ENCODE results near the gene NTHL1.
"Not testable (repeated sequence)": the region's sequence is repeated elsewhere in the genome, so short reads cannot be mapped to it uniquely, and the experiment has no call there.

Gene NTHL1

DNA sequence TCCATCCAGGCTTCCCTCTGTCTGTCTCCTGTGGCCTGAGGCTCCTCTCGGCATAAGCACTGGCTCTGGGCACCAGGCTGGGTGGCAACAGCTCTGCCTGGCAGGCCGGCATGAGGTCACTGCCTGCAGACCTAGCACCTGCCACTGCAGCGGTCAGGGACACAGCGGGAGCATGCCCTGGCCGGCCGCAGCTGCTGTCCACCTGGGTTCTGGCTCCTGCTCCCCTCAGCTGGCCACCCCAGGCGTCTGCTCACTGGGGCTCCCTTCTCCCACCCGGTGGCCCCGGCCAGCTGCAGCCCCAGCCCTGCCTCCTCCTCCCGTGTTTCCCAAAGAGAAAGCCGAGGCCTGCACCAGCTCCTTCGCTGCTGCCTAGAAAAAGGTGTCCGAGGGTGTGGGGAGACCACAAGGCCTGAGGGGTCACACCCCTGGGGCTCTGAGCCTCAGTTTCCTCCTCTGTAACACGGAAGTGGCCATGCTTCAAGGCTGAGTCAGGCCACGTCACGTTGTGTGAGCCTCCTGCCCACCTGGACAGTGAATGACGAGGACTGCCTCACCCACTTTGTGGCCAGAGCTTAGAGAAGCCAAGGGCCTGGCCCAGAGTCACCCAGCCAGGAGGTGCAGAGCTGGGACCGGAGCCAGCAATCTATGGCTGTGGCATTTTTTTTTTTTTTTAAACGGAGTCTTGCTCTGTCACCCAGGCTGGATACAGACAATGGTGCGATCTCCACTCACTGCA, 6.7 kb downstream of the NTHL1 start:
- DNase-seq (ENCODE audit: low spot score) = no peak

DNA sequence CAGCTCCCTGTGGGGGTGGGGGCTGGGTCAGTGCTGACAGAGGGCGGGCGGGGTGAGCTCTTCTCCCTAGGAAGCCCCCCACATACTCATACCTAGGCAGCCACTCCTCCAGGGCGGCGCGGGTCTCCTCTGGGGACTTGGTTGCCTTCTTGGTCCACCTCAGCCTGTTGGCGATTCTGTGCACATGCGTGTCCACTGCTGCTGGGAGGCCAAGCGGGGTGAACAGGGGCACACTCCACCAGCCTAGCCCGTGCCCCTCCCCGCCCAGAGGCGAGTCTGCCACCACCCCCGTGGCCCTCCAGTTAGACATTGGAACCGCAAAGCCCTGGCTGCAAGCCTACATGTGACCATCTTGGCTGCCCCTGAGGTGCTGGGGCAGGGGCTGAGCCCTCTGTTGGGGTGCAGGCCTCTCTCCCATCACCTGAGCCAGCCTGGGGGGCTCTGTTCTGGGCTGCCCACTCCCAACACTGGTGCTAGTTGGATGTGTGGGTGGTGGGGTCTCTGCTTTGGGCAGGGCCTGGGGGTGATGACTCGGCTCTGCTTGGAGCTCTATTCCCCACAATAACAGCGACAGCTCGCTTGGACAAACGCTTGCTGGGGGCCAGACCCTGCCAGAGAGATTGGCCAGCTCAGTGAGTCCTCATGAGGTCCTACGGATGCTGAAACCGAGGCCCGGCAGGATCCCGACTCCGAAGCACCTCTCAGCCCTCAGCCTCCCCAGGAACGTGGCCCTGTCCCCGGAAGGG, 7.4 kb downstream of the NTHL1 start:
- no peak for DNase-seq (ENCODE audit: low spot score)

DNA sequence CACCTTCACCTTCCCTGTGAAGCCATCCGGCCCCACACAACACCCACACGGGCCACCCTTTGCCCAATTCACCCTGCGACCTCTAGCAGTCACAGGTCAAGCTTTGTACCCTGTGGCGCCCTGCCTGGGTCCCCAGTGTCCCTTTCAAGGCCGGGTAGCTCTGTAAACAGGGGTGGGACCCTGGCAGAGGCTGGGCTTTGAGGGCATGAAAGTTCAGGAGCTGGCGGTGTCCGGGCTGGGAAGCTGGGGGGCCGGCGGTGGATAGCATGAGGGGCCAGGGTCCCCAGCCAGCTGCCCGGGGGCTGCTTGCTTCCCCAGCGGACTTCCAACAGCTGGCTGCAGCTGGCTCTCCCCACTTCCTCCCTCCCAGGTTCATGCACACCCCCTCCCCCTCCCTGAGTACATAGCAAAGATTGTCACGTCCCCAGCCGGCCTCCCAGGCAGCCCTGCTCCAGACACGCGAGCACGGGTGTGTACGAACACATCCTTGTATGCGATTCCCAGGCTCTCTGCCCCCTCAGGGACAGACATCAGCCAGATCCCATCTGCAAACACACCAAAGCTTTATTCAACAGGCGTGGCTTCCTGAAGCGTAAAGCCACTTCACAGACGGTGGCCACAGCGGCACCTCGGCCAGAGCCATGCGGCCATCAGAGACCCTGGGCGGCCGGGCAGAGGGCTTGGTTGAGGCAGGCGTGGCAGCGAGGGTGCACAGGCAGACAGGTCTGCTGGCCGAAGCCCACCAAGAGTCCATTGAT, 8.2 kb downstream of the NTHL1 start:
- no peak for DNase-seq (ENCODE audit: low spot score)

DNA sequence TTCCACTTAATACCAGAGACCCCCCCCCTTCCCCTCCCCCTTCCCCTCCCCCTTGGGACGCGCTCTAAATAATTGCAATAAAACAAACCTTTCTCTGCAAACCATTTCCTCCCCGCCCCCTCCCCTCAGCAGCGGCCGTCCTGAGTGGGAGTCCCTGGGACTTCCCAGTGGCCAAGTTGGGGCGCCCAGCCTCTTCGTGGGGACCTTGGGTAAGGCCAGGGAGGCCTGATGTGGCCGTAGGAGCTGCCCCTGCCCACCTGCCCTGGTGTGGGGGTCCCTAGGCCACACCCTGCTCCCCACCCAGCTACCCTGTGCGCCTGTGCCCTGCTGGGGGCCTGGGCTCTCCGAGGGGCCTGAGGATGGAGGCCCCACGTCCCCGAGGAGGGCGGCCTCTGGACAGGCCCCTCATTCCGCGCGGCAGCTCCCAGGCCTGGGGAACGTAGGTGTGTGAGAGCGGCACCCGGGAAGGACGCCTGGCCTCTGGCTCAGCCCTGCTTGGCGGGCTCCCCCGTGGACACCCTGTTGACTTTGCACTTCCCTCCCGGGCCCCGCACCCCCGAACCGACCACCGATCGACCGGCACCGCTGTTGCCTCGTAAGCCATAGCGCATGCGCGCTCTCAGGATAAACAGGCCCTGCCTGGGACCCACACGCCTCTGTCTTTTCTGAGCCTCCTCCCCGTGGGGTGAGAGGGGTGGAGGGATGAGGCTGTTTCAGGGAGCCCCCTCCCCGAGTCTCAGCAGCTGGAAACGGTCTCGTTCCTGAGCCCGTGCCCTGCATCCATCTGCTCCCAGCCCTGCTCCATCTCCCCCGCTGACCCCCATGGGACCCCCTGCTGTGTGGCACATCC, 9.0 kb downstream of the NTHL1 start:
- no peak for DNase-seq (ENCODE audit: low spot score)

- no peak for DNase-seq (ENCODE audit: low spot score)
Observed at GRCh38 chr16:2037647-2038381, 9.8 kb downstream of the NTHL1 start.

DNA sequence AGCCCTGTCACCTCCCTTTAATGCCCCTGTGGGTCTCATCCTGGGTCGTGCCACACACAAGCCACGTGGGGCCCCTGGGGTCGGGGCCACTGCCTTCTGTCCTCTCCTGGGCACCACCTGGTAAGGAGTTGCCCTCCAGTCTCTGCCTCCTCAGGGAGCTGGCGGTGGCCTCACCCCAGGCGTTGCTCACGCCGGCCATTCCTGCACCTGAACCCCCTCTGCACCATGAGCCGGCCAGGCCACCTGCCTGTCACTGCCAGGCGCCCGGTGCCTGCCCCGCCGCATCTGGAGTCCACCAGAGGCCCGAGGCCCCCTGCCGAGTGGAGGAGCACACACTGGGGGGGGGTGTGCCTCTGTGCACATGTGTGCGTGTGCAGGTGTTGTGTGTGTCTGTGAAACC, 10.5 kb downstream of the NTHL1 start:
- no peak for DNase-seq (ENCODE audit: low spot score)

DNA sequence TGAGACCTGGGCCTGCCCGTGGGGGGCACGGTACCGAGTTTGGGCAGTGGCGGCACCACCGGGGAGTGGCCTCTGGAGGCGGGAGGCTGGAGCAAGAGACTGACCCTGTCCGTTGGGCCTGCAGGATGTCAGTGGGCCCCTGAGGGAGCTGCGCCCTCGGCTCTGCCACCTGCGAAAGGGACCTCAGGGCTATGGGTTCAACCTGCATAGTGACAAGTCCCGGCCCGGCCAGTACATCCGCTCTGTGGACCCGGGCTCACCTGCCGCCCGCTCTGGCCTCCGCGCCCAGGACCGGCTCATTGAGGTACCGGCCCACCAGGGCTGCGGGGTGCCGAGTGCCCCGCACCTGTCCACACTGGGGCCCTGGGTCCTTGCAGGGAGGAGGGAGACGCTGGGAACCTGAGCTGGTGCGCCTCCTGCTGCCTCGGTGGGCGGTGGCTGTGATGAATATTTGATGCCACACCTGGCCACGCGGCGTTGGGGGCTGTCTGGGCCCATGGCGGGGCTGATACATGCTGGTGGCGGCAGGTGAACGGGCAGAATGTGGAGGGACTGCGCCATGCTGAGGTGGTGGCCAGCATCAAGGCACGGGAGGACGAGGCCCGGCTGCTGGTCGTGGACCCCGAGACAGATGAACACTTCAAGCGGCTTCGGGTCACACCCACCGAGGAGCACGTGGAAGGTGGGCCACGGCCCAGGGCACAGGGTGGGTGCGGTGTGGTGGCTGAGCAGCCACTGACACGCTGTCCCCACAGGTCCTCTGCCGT, 11.3 kb downstream of the NTHL1 start:
- no peak for DNase-seq (ENCODE audit: low spot score)

- DNase-seq (ENCODE audit: low spot score) = no peak
Observed at GRCh38 chr16:2035431-2036199, 12.0 kb downstream of the NTHL1 start.

GRCh38 chr16:2034696-2035430, 12.8 kb downstream of the NTHL1 start:
- DNase-seq (ENCODE audit: low spot score) = no peak

DNA sequence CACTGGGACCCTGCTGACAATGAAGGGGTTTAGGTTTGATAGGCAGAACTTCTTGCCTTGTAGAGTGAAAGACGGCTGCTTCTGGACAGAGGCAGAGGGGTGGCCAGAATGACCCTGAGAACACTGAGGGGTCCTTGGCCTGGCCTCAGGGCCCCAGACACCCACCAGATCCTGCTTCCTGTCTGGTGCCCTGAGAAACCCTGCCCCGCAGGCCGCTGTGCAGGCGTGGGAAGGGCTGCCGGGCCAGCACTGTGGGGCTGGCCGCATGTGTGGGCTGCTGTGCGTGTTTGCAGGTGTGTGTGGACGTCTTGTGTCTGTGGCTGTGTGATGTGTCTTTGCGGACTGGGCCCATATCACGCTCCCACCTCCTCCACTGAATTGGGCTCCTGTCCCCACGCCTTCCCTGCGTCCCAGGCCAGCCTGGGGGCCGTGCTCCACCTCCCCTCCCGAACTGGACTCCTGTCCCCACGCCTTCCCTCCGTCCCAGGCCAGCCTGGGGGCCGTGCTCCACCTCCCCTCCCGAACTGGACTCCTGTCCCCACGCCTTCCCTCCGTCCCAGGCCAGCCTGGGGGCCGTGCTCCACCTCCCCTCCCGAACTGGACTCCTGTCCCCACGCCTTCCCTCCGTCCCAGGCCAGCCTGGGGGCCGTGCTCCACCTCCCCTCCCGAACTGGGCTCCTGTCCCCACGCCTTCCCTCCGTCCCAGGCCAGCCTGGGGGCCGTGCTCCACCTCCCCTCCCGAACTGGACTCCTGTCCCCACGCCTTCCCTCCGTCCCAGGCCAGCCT, 13.5 kb downstream of the NTHL1 start:
- not testable (repeated sequence) for DNase-seq (ENCODE audit: low spot score)

GRCh38 chr16:2033057-2033908, 14.4 kb downstream of the NTHL1 start:
- DNase-seq (ENCODE audit: low spot score) = no peak

DNA sequence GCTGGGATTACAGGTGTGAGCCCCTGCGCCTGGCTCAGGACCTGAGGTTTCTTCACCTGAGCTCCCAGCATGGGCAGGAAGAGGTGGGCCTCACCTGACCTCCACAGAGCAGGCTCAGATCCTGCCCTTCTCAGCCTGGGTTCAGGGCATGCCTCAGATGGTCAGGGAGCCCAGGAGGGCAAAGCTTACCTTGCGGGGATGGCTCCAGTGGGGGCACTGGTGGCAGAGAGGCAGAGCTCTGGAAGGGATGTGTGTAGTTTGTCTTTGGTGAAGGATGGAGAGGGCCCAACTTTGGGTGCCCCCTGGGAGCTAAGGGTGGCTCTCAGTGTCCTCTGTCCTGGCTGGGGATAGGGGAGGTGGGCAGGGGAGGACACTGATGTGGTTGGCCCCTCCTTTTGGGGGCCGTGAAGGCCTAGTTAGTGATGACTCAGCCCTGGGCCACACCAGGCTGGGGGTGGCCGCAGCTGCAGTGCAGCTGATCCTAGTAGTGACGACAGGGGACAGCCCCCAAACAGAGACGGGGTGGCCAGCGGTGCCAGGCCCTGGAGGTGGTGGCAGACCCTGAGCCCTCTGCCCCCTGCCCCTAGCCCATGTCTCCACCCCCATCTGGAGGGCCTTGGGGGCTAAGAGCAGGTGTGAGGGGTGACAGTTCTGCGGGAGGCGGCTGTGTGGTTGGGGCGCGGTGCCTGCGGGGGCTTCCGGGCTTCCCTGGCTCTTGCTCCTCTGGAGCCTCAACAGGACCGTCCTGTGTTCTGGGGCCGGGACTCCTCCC, 15.2 kb downstream of the NTHL1 start:
- DNase-seq (ENCODE audit: low spot score) = no peak

DNA sequence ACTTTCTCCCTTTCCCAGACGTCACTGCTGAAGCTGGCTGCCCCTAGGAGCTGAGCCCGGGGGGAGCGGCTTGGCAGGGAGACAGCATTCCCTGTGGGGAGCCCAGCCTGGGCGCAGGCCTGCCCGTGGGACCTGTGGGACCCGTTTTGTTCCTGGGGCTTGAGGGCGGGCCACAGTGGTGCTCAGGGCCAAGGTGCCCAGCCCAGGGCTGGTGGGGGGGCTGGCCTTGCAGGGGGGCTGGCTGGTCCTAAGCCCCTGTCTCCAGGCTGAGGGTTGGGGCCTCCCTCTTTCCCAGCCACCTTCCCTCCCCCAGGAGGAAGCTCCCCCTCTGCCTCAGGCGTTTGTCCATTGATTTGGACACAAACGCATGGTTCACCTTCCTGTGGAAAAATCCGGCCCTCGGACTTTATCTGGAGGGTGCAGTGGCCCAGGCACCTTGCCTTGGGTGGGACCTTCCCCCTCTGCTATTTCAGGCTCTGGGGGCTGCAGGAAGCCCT, 16.5 kb downstream of the NTHL1 start:
- no peak for DNase-seq (ENCODE audit: low spot score)

- no peak for DNase-seq (ENCODE audit: low spot score)
Observed at GRCh38 chr16:2030036-2030435, 17.6 kb downstream of the NTHL1 start.

GRCh38 chr16:2029350-2029749, 18.3 kb downstream of the NTHL1 start:
- DNase-seq (ENCODE audit: low spot score) = no peak

DNA sequence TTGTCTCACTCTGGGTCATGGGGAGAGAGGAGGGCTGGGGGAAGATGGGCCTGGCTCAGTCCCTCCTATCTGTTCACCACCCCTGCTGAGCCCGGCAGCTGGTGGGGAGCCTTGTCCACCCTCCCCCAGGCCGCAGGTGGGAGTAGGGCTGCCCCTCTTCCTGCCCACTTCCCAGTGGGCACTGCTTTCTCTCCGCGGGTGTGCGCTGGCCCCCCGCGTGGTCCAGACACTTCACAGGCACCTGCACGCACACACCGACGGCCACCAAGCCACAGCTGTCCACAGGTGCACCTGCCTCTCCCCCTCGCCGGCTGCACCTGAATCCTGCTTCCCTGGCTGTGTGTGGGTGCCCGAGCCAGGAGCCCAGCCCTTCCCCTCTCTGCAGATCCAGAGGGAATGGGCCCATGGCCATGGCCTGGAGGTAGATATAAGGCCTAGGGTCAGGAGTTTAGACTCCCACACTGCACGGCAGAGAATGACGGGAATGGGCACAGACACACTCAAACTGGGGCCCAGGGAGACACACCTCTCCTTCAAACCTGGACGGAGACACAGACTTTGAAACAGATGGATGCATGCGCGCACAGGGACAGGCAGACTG, 18.9 kb downstream of the NTHL1 start:
- no peak for DNase-seq (ENCODE audit: low spot score)
